ENCODE data around the gene ELANE.

GRCh38 chr19:855142-855541 is 3.0 kb downstream of the ELANE start:
- TF ChIP-seq CTCF (IDR thresholded peaks at IDR 0.05): no peak
- TF ChIP-seq POLR2A (IDR thresholded peaks at IDR 0.05): no peak
- no peak for TF ChIP-seq POLR2AphosphoS5 (IDR thresholded peaks at IDR 0.05)

Measured in sigmoid colon (tissue), 4 donors.